HepG2 (cell line): ENCODE data around the gene MOK. TPM values are rescaled to one million over a fixed set of nuclear protein-coding genes. Genes with fewer than 3 reads are reported as not detected.
A peak's percentile ranks its signal among the peaks of the same experiment; 100 is the strongest.

Source experiments
- DNMT3B ChIP-seq: conservative IDR thresholded peaks from 2 replicates; pipeline ENCODE4 v1.6.1; 2016; ENCODE audit warnings: missing biosample characterization, control low read depth
- DRAP1 ChIP-seq: IDR thresholded peaks from 2 replicates; pipeline ENCODE4 v1.6.1; 2016; ENCODE audit warnings: missing genetic modification reagents, missing compliant biosample characterization
- EZH2 ChIP-seq: conservative IDR thresholded peaks from 2 replicates; pipeline ENCODE4 v1.6.1; 2012; ENCODE audit warnings: mild to moderate bottlenecking, low read depth, low read length, moderate library complexity
- FOXM1 ChIP-seq: sonication (generic); formaldehyde crosslinking; IDR thresholded peaks from 2 replicates; pipeline ENCODE4 v1.5.0; 2020; ENCODE audit warnings: missing genetic modification reagents
- GABPA ChIP-seq, 2 experiments: IDR thresholded peaks; 2 replicates each; pipeline ENCODE4 v1.6.1; 2011 to 2016; ENCODE audit warnings: low read depth in 2 of 2, low read length in 1 of 2, missing biosample characterization in 1 of 2, missing genetic modification characterization in 1 of 2
- HNF1B ChIP-seq: sonication (generic); formaldehyde crosslinking; IDR thresholded peaks from 2 replicates; pipeline ENCODE4 v1.5.1; 2020; ENCODE audit warnings: mild to moderate bottlenecking, moderate library complexity, missing genetic modification reagents
- MAF1 ChIP-seq: sonication (generic); formaldehyde crosslinking; IDR thresholded peaks from 2 replicates; pipeline ENCODE4 v1.5.0; 2020; ENCODE audit warnings: missing genetic modification reagents, borderline replicate concordance
- NFRKB ChIP-seq: fragments of 450-650 bp; IDR thresholded peaks from 2 replicates; pipeline ENCODE4 v1.6.1; 2017
- POGZ ChIP-seq: sonication (generic); formaldehyde crosslinking; IDR thresholded peaks from 2 replicates; pipeline ENCODE4 v1.4.0; 2020; ENCODE audit warnings: mild to moderate bottlenecking, missing genetic modification reagents
- PTBP1 ChIP-seq: fragments of 200-400 bp; formaldehyde crosslinking; IDR thresholded peaks from 2 replicates; pipeline ENCODE4 v1.6.1; 2018; ENCODE audit warnings: low read length, low read depth; ENCODE audit not compliant: poor library complexity, severe bottlenecking
- RARA ChIP-seq: IDR thresholded peaks from 2 replicates; pipeline ENCODE4 v1.6.1; 2016; ENCODE audit warnings: missing genetic modification reagents, missing compliant biosample characterization
- TERF1 ChIP-seq: sonication (generic); formaldehyde crosslinking; IDR thresholded peaks from 2 replicates; pipeline ENCODE4 v1.8.0; 2022; ENCODE audit warnings: mild to moderate bottlenecking, missing genetic modification reagents, moderate library complexity
- TMF1 ChIP-seq: sonication (generic); formaldehyde crosslinking; IDR thresholded peaks from 2 replicates; pipeline ENCODE4 v1.8.1; 2022; ENCODE audit warnings: low read depth, missing genetic modification reagents
- UBTF ChIP-seq: sonication (generic); formaldehyde crosslinking; IDR thresholded peaks from 2 replicates; pipeline ENCODE4 v1.4.0; 2020; ENCODE audit warnings: mild to moderate bottlenecking, missing genetic modification reagents
- ZFP36L1 ChIP-seq: sonication (generic); formaldehyde crosslinking; IDR thresholded peaks from 2 replicates; pipeline ENCODE4 v1.8.0; 2022; ENCODE audit warnings: mild to moderate bottlenecking, missing genetic modification reagents, moderate library complexity
- ZNF230 ChIP-seq: sonication (generic); formaldehyde crosslinking; IDR thresholded peaks from 2 replicates; pipeline ENCODE4 v1.4.0; 2020; ENCODE audit warnings: mild to moderate bottlenecking, missing genetic modification reagents
- ZNF333 ChIP-seq: sonication (generic); formaldehyde crosslinking; IDR thresholded peaks from 2 replicates; pipeline ENCODE4 v1.4.0; 2020; ENCODE audit warnings: mild to moderate bottlenecking, missing genetic modification reagents, borderline replicate concordance
- ZNF574 ChIP-seq: sonication (generic); formaldehyde crosslinking; IDR thresholded peaks from 2 replicates; pipeline ENCODE4 v1.4.0; 2020; ENCODE audit warnings: missing genetic modification reagents
- ZNF577 ChIP-seq: sonication (generic); formaldehyde crosslinking; IDR thresholded peaks from 2 replicates; pipeline ENCODE4 v1.4.0; 2020; ENCODE audit warnings: mild to moderate bottlenecking, low read depth, missing genetic modification reagents, borderline replicate concordance
- ZNF629 ChIP-seq: sonication (generic); formaldehyde crosslinking; conservative IDR thresholded peaks from 2 replicates; pipeline ENCODE4 v1.5.0; 2020; ENCODE audit warnings: missing genetic modification reagents
- ZNF850 ChIP-seq: sonication (generic); formaldehyde crosslinking; conservative IDR thresholded peaks from 2 replicates; pipeline ENCODE4 v1.9.0; 2021; ENCODE audit warnings: mild to moderate bottlenecking, missing genetic modification reagents
- ZNF883 ChIP-seq: sonication (generic); formaldehyde crosslinking; IDR thresholded peaks from 2 replicates; pipeline ENCODE4 v1.5.1; 2020; ENCODE audit warnings: mild to moderate bottlenecking, missing genetic modification reagents; ENCODE audit errors: not compliant biosample characterization
- polyA plus RNA-seq, 8 experiments: library from polyadenylated mRNA; depleted of rRNA in 3 of 8; stranded (reverse) in 7 of 8; unstranded in 1 of 8; fragments of >200 nt; fragmentation: Illumina TruSeq in 4 of 8; extraction: Trizol in 4 of 8; gene quantifications; 2 replicates each; pipeline versions ENCODE4 v1.2.1 to v1.2.3, GENCODE V29; 2011 to 2016; ENCODE audit warnings: low read depth in 4 of 8, missing spikeins in 1 of 8, mixed read lengths in 1 of 8; ENCODE audit not compliant: insufficient read depth in 1 of 8
- total RNA-seq, 5 experiments: library from RNA; depleted of rRNA; stranded (reverse); fragments of >200 nt; fragmentation: Illumina TruSeq; extraction: Trizol; gene quantifications; 2 replicates each; pipeline ENCODE4 v1.2.3, GENCODE V29; 2016; ENCODE audit warnings: low read depth in 1 of 5

The MOK gene
- total and polyA plus RNA-seq, 2 of the 13 experiments (the other 11 are each of a cell fraction or from before 2014, with no cell fraction given) = 15.3 to 16.9 TPM

GRCh38 chr14:102319351-102320032, 14.5 kb upstream of the MOK start, which contains the start of gene ZNF839 (continued):
- TF ChIP-seq UBTF (CRISPR knock-in tag) (peak; percentile 70), MAF1 (0 out of 2 replicates have a peak, but pooled peaks have one; percentile 51), NFRKB (no peak), HNF1B (CRISPR knock-in tag) (no peak), RARA (CRISPR knock-in tag) (0 out of 2 replicates have a peak, but pooled peaks have one; percentile 10), POGZ (CRISPR knock-in tag) (peak; percentile 55), FOXM1 (CRISPR knock-in tag) (no peak), ZNF577 (CRISPR knock-in tag) (no peak), ZNF574 (CRISPR knock-in tag) (peak; percentile 89), TMF1 (CRISPR knock-in tag) (no peak), ZNF333 (CRISPR knock-in tag) (no peak), PTBP1 (no peak), GABPA (IDR thresholded peaks at IDR 0.05; ENCODE audit: low read depth, low read length) (no peak), GABPA (CRISPR knock-in tag; IDR thresholded peaks at IDR 0.05; ENCODE audit: low read depth) (peak; percentile 35; the same call in 1 of the 2 replicates), TERF1 (CRISPR knock-in tag) (no peak), ZNF850 (CRISPR knock-in tag) (no peak), ZNF629 (CRISPR knock-in tag) (0 out of 2 replicates have a peak, but pooled peaks have one; percentile 31), DNMT3B (CRISPR knock-in tag) (no peak), ZNF230 (CRISPR knock-in tag) (no peak; the same call in 1 of the 2 replicates), EZH2 (no peak), ZFP36L1 (no peak), DRAP1 (no peak), ZNF883 (CRISPR knock-in tag) (no peak)
